ENCODE measurements around the gene BANF1. TPM values are rescaled to one million over a fixed set of nuclear protein-coding genes. Genes with fewer than 3 reads are reported as not detected.
A peak's percentile ranks its signal among the peaks of the same experiment; 100 is the strongest.

The BANF1 gene
- total and polyA plus RNA-seq, 12 donors: 63.1 to 364 (median 193) TPM

- peaks cover 7% of the 10 kb centered on the region for H3K27me3 ChIP-seq
- intact Hi-C loops (cut with DNase I): no loop called here
- no peaks in the 10 kb centered on the region for H3K9me3 ChIP-seq (replicated peaks in 1 of 3)
- peaks cover under 1 to 8% of the 10 kb centered on the region in 2 donors for H3K4me1 ChIP-seq (replicated peaks in 1 of 2)
- no peak overlapping the region for H3K4me3 ChIP-seq
- no peak overlapping the region for H3K27ac ChIP-seq
- DNase-seq: no peak
- WGBS, 4 donors: 58 to 73% (median 68%) methylated on average over 9 to 11 of the region's 11 CpGs
- no peaks in the 10 kb centered on the region for H3K36me3 ChIP-seq (replicated peaks in 1 of 2)
- TF ChIP-seq POLR2A (IDR thresholded peaks at IDR 0.05) (no peak), CTCF (IDR thresholded peaks at IDR 0.05) (no peak)
Observed at GRCh38 chr11:66047541-66048365, 45.5 kb downstream of the BANF1 start.

GRCh38 chr11:66048547-66049323, 46.4 kb downstream of the BANF1 start, which contains the start of gene GAL3ST3:
GAL3ST3 (minus strand) TSS chr11:66049161; CDS start chr11:66045415, 3,746 bp downstream.
- no peaks in the 10 kb centered on the region for H3K36me3 ChIP-seq (replicated peaks in 1 of 2)
- DNase-seq: no peak
- intact Hi-C loops (cut with DNase I): no loop called here
- H3K4me1 ChIP-seq (replicated peaks in 1 of 2): peaks cover 7 to 17% of the 10 kb centered on the region in 2 donors
- no peak within 1 kb of the TSS for H3K27ac ChIP-seq
- TF ChIP-seq POLR2A (IDR thresholded peaks at IDR 0.05) (no peak), CTCF (IDR thresholded peaks at IDR 0.05) (no peak)
- WGBS, 4 donors: 10 to 25% (median 14%) methylated on average over 10 to 39 of the region's 39 CpGs
- H3K4me3 ChIP-seq: no peak within 1 kb of the TSS
- peaks cover 7% of the 10 kb centered on the region for H3K27me3 ChIP-seq
- H3K9me3 ChIP-seq (replicated peaks in 1 of 3): no peaks in the 10 kb centered on the region

GRCh38 chr11:66050581-66051231, 48.4 kb downstream of the BANF1 start:
- 66 to 74% (median 70%) methylated on average over 5 of the region's 5 CpGs for WGBS, 4 donors
- intact Hi-C loops (cut with DNase I): no loop called here
- no peak overlapping the region for H3K4me3 ChIP-seq
- peaks cover 0 to 15% of the 10 kb centered on the region in 2 donors for H3K36me3 ChIP-seq (replicated peaks in 1 of 2)
- no peak overlapping the region for H3K27ac ChIP-seq
- H3K4me1 ChIP-seq (replicated peaks in 1 of 2): peaks cover 7 to 20% of the 10 kb centered on the region in 2 donors
- H3K9me3 ChIP-seq (replicated peaks in 1 of 3): no peaks in the 10 kb centered on the region
- TF ChIP-seq CTCF (IDR thresholded peaks at IDR 0.05) (no peak), POLR2A (IDR thresholded peaks at IDR 0.05) (no peak)
- peaks cover 7% of the 10 kb centered on the region for H3K27me3 ChIP-seq
- no peak for DNase-seq

DNA sequence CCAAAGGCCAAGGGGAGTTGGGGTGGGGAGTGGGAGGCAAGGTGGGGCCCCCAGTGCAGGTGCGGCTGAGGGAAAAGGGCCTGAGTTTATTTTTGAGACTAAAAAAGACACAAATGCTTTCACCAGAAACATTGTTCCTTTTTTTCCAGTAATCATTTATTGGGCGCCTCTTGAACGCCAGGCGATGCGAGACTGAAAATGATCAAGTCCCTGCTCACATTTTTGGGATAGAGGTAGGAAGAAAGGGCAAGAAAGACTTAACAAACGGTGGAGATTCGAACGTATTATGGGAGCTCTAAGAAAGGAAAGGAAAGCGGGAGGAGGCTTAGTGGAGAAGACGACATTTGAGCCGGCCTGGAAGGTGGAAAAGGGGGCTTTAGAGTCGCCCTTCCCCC, 49.1 kb downstream of the BANF1 start:
- Histone ChIP-seq H3K9me3 (replicated peaks in 1 of 3) (no peaks in the 10 kb centered on the region), H3K4me1 (replicated peaks in 1 of 2) (peaks cover 7 to 20% of the 10 kb centered on the region in 2 donors), H3K27ac (peak overlapping the region in 4 of 5 donors; percentile 69 to 87 (median 78)), H3K36me3 (replicated peaks in 1 of 2) (peaks cover 0 to 22% of the 10 kb centered on the region in 2 donors), H3K27me3 (peaks cover 7% of the 10 kb centered on the region), H3K4me3 (peak overlapping the region in 2 of 4 donors; percentile 27 to 87)
- 22 to 37% (median 35%) methylated on average over 12 of the region's 12 CpGs for WGBS, 4 donors
- TF ChIP-seq POLR2A (IDR thresholded peaks at IDR 0.05) (no peak), CTCF (IDR thresholded peaks at IDR 0.05) (no peak)
- intact Hi-C loops (cut with DNase I): no loop called here
- no peak for DNase-seq
